ENCODE results near the gene VSIG2. TPM values are rescaled to one million over a fixed set of nuclear protein-coding genes. Genes with fewer than 3 reads are reported as not detected.

Gene VSIG2
- total and polyA plus RNA-seq, 2 donors (not counting 3 experiments of a cell fraction or from before 2014, with no cell fraction given): 1.2 to 7.0 TPM

DNA sequence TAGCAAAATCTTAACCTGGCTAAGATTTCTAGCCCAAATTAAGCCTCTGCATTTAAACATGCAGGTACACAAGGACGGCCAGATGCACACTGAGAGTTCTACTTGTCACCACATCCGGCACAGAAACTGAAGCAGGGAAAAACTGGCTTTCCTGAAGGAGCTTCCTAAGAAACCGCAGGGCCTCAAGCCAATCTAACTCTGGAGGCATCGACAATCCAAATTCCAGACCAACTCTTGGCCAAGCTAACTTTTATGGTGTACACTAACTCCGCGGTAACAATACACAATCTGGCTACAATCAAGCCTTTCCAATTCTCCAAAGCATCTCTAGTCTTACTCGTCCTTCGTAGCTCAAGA lies 46.9 kb upstream of the VSIG2 start:
- H3K4me1 ChIP-seq (ENCODE audit: control insufficient read depth, extremely low read depth, insufficient read depth, low read length): peaks cover 20% of the 10 kb centered on the region
- peak overlapping the region; percentile 59 to 98 (median 62) for H3K4me3 ChIP-seq (replicated peaks in 1 of 3; ENCODE audit: insufficient read depth in 1 of 3, low read depth in 1 of 3, low read length in 3 of 3)
- no peaks in the 10 kb centered on the region for H3K36me3 ChIP-seq (ENCODE audit: control insufficient read depth in 2 of 2, extremely low read depth in 1 of 2, insufficient read depth in 2 of 2, low read length in 2 of 2)
- BruUV-seq (replicated peaks): no TSS peak
- H3K27ac ChIP-seq (ENCODE audit: insufficient read depth, low read depth, low read length): peak overlapping the region; percentile 81
- H3K9ac ChIP-seq (replicated peaks; ENCODE audit: extremely low read depth, insufficient read depth, low read length): peak overlapping the region; percentile 84
- peak overlapping the region; percentile 2 for H2AFZ ChIP-seq (ENCODE audit: low read depth, low read length)
- H4K20me1 ChIP-seq (replicated peaks; ENCODE audit: control insufficient read depth, extremely low read depth, insufficient read depth, low read length): no peaks in the 10 kb centered on the region
- DNase-seq (ENCODE audit: low read depth, low spot score) (peak; percentile 58), FAIRE-seq (peak; percentile 83)
- ChIA-PET CTCF (interaction anchor here (0.6 to 10.2 kb wide), 18 partner anchors 11 to 155 kb away, joined by 3 to 191 read pairs (median 6); partner anchors contain the start of genes ESAM and ROBO3), POLR2A (interaction anchor here (0.7 to 1.1 kb wide), 4 partner anchors 14 to 39 kb away, joined by 3 to 4 read pairs (median 4); no protein-coding TSS in a partner anchor)
- dilution Hi-C loops (cut with MboI; ENCODE audit: extremely low pct_ligation_motif_present, low sequenced_read_pairs): no loop called here
- peak overlapping the region; percentile 66 for H3K4me2 ChIP-seq (ENCODE audit: insufficient read depth, low read length)
- TF ChIP-seq, protein P1, sequence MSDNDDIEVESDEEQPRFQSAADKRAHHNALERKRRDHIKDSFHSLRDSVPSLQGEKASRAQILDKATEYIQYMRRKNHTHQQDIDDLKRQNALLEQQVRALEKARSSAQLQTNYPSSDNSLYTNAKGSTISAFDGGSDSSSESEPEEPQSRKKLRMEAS (IDR thresholded peaks at IDR 0.05; ENCODE audit: insufficient read depth, insufficient read length): no peak
- TF ChIP-seq JUN (IDR thresholded peaks at IDR 0.05; ENCODE audit: borderline replicate concordance, insufficient read depth, insufficient read length, low read depth) (no peak), EZH2 (IDR thresholded peaks at IDR 0.05; ENCODE audit: borderline replicate concordance, low read depth, low read length, severe bottlenecking) (no peak), FOS (IDR thresholded peaks at IDR 0.05; ENCODE audit: borderline replicate concordance, insufficient read depth, low read length) (no peak), GATA2 (IDR thresholded peaks at IDR 0.05; ENCODE audit: insufficient read depth, insufficient read length, low read depth, low read length) (no peak), POLR2AphosphoS5 (IDR thresholded peaks at IDR 0.05; ENCODE audit: insufficient read depth, low read depth, low read length) (no peak), POLR2A (IDR thresholded peaks at IDR 0.05; ENCODE audit: low read depth, low read length) (no peak), CTCF (IDR thresholded peaks at IDR 0.05; ENCODE audit: extremely low read depth in 1 of 2, insufficient read depth in 1 of 2, low read depth in 1 of 2, low read length in 2 of 2) (no peak), MYC (IDR thresholded peaks at IDR 0.05; ENCODE audit: low read depth, low read length) (no peak)
- no peaks in the 10 kb centered on the region for H3K27me3 ChIP-seq (ENCODE audit: control insufficient read depth in 2 of 2, insufficient read depth in 2 of 2, low read length in 2 of 2)
- H3K9me3 ChIP-seq (replicated peaks; ENCODE audit: control insufficient read depth, insufficient read depth, low read length): no peaks in the 10 kb centered on the region
- peaks cover 60% of the 10 kb centered on the region for H3K79me2 ChIP-seq (ENCODE audit: control insufficient read depth, insufficient read depth, low read length)
- H3K9me1 ChIP-seq (replicated peaks; ENCODE audit: control insufficient read depth, extremely low read depth, insufficient read depth, low read length): no peaks in the 10 kb centered on the region
- intact Hi-C loops (cut with micrococcal nuclease): loop anchor here (1.0 kb wide), 1 partner anchor 40 kb away; no protein-coding TSS in a partner anchor
